ENCODE results near the gene PTTG1IP.

Gene PTTG1IP

DNA sequence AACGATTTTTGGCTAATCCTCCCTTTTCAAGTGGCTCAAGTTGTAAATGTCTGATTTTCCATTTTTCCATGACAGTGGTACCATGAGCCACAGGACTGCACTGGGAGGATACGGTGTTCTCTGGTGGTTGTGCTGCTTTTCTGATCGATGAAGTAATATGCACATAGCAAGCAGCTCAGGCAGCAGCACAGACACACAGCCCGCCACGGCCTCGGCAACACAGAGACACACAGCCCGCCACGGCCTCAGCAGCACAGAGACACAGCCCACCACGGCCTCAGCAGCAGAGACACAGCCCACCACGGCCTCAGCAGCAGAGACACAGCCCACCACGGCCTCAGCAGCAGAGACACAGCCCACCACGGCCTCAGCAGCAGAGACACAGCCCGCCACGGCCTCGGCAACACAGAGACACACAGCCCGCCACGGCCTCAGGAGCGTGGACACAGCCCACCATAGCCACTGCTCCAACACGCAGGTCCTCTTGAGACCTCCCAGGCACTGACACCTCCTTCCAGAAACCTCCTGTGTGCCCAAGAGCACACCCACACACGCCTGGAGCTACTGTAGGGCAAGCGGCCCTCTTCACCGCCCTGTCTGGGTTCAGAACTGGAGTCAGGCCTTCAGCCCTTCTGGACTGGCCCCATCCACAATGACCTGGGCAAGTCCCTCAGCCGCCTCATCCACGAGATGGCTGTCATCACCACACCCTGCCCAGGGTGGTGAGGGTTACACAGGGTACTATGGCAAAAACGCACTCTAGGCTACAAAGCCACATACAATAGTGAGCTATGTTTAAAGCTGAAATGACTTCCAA, 10.4 kb downstream of the PTTG1IP start:
- DNase-seq (ENCODE audit: low read depth) = no peak

DNA sequence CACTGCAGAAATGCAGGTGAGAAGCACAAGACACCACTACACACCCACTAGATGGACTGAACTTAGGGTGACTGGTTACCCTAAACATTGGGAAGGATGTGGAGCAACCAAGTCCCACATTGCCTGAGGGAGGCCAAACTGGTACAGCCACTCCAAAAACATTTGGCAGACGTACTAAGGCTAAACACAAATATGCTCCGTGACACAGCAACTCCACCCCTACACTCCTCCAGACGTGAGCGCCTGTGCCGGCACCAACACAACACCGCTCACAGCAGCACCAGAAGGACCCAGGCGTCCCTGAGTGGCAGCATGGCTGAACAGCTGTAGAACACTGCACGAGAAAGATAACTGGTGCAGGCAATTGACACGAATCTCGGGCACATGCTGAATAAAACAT, 14.7 kb downstream of the PTTG1IP start:
- DNase-seq (ENCODE audit: low read depth) = no peak

DNA sequence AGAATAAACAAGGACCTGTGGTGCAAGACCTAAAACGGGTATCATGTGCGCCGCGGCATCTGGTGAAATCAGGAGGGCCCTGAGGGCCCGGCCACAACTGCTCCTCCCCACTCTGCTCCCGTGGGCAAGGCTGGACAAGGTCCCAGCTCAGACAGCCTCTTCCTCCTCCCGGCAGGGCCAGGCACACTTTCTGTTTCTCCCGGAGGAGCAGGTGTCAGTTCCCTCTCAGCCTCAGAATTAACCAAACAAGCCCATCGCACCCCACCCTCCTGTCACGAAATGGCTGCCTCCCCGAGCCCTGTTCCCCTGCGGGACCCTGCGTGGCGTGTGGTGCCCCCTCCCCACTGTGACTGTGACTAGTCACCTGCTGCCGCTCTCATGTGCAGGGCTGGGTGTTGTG, 15.2 kb downstream of the PTTG1IP start:
- no peak for DNase-seq (ENCODE audit: low read depth)

DNA sequence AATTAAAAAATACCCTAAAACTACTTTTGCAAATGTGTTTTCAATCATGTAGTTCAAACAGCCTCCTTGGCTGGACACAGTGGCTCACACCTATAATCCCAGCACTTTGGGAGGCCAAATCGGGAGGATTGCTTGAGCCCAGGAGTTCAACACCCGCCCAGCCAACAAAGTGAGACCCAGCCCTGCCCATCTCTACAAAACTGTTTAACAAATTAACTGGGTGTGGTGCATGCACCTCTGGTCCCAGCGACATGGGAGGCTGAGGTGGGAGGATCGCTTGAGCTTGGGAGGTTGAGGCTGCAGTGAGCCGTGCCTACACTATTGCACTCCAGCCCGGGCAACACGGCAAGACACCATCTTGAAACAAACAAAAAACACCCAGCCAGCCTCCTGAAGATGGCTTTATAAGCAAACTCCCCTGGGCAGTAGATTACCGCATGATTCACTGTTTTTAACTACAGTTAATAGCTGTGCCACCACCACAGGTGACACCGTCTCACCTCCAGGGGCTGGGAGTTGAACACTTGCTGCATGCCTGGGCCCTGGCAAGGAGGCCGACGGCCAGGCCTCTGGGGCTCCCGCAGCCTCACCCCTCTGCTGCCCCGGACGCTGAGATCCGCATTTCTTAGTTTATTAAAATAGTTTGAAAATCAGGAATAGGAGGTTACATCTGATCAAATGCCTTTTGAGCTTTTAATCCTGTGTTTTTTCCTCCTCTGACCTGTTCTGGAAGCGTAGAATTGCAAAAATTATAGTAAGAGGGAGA, 16.2 kb downstream of the PTTG1IP start:
- no peak for DNase-seq (ENCODE audit: low read depth)

DNA sequence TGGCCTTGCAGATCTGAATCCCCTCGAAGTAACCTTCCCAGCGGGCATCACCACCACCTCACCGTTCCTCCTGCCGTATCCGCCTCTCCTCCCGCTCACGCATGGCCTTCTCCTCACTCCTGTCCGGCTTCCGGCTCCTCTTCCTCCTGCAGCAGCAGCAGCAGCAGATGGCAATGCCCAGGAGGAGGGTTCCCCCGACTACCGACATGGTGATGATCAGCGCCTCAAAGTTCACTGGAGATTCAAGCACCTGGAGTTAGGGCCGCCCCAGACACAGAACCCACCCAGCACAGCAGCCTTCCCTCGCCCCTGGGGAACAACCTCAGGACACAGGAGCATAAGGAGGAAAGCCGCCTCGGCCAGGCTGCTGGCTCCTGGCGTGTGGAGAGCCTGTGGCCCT, 17.4 kb downstream of the PTTG1IP start:
- DNase-seq (ENCODE audit: low read depth) = no peak

DNA sequence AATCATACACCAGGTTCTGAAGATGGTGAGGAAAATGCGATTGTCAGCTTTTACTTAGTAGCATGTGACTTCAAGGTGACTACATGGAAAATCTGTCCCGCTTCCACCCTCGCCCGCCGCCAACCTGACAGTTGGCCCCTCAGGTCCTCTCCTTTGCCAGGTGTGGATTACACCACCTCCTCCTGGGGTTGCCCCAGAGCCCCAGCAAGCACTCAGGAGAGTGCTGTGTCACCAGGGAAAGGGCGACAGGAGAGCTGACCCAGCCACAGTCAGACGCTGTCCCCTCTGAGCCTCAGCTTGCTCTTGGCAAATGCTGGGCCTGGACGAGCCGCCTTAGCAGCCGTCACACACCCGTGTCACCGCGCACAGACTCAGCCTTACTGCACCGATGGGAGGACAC, 17.9 kb downstream of the PTTG1IP start:
- no peak for DNase-seq (ENCODE audit: low read depth)

DNA sequence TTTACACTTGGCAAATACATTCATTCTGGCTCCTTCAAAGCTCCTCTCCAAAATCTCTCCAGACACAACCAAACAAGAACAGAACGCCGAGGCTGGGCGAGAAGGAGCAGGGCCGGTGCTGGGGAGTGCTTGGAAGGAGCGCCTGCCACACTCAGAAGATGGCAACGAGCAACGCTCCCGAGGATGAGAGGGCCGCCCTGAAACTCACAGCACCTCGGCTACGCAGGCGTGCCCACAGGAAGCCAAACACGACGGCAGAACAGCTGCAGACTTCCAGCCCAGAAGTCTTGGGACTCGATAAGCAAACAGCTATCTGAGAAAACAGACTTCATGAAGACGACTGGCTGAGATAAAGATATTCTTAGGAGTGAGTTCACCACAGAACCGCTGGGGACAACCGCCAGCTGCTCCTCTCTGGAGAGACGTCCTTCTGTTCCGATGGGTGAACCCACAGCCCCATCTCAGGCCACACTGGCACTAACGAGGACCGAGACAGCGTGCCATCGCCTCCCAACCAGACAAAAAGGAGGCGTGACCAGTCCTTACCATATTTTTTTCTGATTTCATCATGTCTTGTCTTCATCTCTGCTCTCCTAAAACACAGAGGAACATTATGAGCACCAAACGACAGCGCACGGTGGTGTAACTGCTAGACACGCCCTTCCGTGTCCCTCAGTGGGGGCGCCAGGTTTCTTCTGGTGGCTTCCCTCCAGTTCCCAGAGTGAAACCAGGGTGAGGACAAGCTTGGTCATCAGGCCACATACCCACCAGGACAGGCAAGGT, 18.6 kb downstream of the PTTG1IP start:
- no peak for DNase-seq (ENCODE audit: low read depth)

DNA sequence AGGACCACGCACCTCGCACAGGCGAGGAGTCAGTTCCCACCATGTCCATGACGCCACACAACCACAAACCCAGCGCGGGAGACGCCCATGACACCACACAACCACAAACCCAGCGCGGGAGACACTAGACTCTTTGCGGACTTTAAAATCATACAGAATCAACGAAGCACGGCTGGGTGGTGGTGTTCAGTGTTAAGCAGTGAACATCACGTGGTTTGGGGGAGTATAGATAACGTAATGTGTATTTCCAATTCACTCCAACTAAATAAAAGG, 19.2 kb downstream of the PTTG1IP start:
- no peak for DNase-seq (ENCODE audit: low read depth)

DNA sequence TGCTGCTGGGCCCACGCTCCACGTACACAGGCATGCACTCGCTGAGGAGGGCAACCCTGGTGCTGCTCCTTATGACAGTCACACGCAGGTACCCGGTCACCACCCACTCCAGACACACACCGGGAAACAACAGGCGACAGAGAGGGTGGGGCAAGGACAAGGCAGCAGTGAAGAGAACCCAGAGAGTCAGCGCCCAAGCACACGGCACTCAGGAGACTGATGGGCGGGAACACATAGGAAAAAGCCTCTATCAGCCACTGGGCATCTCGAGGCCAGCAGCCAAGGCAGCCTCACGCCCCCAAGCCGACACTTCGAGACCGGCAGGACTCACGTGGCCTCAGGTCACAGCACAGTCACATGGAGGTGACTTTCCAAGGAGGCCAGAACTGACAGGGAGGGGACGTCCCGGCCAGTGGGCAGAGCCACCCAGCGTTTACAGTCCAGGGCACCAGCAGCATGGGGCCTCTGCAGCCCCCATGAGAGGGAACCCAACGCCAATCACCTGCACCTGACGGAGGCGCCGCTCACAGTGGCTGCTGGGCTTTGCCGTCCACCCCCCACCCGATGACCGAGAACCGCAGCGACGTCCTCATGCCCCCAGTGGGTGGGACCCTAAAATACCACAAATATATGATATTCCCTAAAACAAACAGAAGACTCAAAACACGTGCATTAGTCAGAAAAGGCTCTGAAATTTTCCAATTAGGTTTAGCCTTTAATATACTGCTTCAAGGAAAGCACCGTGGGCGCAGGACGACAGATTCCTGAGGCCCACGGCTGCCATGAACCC, 19.7 kb downstream of the PTTG1IP start:
- DNase-seq (ENCODE audit: low read depth) = no peak

DNA sequence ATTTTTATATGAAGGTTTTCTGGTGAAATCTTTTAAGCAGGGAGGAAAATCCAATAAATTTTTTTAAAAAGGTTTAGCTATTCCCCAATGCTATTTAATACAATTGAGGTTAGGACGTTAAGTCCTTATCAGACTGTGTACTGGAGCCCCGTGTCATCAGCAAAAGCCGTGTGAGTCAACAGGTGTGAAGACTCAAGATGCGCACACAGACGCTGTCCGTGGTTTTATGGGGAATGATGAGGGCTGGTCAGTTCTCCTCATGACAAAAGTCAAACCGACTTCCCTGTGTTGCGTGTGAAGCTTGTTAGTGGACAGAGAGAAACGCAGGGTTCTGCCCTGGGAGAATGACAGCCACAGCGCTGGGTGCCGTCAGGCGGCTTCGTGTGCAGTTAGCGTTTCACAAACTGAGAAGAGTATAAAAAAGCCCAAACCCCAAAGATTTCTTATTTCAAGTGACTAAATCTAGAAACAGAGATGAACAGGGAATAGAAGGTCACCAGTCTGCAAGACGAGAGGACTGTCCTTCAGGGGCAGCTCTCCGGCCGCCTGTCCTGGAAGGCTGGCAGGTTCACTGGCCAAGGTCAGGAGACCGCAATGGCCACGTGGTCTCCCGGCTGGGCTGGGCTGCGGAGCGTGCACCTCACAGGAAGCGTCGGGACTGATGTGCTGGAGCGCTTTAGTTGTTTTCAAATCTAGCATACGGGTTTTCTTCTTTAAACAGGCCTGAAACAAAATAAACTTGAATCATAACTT, 22.4 kb downstream of the PTTG1IP start:
- no peak for DNase-seq (ENCODE audit: low read depth)

DNA sequence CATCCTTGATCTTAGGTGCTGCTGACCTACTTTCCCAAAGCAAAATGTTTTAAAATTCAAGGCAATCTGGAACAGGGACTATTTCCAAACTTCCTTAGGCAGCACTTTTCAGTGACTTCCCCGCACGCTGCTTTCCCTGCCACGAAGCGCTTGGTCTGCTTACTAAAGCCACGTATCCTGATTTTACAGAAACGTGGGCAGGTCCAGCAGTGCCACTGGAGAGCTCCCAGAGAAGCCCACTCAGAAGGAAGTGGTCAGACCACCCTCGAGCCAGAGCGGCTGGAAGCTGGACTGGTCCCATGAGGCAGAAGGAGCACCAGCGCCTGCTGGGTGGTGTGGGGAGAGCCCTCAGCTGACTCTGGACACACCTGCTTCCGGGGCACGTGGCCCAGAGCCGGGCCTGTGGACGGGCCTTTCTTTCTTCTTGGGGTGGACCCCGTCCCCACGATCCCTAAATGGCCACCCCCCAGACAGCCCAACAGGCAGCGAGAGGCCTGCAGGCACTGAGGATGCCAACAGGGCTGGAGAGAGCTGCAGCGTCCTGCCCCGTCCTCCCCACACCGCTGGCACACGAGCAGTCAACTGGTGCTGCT, 23.2 kb downstream of the PTTG1IP start:
- no peak for DNase-seq (ENCODE audit: low read depth)

DNA sequence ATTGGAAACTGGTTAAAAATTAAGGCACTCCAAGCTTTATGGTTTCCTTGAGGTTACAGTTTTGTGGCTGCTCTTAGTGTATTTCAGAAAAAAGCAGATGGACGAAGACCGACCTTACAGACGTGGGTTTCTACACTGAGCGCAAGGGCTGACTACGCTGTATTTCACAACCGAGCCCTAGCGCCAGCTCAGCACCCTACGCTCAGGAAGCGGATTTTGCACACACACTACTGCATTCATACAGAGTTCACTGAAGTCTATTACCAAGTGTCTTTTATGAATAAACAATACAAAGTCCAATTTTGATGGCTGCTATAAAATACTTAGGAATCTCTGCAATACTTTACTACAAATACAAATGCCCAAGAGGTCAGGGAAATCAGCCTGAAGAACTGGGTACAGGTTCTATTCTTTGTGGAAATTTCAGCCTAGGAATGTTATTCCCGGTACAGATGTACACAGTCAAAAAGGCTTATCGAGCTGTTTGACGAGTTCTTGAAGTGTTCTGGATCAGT, 23.8 kb downstream of the PTTG1IP start:
- no peak for DNase-seq (ENCODE audit: low read depth)

DNA sequence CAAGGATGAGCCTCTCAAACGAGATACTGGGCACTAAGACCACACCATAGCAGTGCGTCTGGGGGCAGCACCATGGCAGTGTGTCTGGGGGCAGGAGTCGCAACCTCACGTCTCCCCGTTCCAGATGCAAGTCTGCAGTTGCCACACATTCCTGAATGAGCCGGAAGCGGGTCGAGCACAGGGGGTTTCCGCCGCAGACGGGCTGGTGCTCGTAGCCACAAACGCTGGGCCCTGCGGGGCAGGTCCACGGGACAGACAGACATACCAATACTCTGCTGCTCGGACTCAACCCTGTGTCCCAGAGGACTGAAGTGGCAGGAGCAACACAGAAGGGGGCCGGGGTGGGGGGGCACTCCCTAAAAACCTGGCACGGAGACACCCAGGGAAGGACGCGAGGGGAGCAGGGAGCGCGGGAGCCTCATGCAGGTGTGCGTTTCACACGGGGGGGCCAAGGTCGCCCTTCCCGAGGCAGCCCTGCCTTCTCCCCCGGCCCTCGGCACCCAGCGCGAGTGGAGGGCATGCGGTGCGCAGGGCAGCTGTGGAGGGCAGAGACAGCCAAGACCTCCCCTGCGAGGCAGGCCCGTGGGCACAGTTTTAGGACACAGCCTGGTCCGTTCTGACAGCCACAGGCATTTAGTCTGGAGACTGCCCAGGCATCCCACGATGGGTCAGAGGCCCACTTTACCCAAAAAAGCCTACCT, 24.5 kb downstream of the PTTG1IP start:
- no peak for DNase-seq (ENCODE audit: low read depth)

DNA sequence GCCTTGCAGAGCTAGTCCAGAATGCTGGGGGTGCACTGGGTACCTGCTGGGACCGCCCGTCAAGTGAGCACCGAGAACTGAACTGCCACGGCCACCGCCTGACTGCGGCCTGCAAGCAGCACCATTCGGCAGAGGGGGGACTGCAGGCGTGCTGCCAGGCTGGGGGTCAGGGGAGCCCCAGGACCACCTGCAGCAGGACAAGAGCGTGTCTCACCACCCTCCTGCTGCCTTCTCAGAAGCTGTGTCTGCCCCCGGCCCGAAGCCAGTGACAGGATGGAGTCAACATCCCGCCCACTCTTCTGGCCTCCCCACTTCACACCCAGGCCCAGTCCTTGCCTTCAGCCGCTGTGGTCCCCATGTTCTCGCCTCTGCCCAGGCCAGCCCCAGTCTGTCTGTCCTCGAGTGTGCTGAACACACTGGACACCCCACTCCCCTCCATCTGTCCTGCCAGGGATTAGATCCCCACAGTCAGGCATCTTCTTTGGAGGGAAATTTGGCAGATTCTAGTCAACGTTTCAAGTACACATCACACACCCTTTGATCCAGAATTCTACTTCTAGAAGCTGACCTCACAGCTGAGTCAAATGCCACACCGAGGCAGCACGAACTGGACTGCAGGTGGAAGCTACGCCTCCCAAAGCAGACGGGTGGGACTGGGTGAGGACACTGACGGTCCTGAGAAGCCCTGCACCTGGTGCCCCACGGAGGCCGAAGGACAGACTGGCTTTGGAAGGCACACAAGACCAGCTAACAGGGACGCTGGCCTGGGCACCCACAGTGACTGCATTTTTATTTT, 26.0 kb downstream of the PTTG1IP start:
- no peak for DNase-seq (ENCODE audit: low read depth)

DNA sequence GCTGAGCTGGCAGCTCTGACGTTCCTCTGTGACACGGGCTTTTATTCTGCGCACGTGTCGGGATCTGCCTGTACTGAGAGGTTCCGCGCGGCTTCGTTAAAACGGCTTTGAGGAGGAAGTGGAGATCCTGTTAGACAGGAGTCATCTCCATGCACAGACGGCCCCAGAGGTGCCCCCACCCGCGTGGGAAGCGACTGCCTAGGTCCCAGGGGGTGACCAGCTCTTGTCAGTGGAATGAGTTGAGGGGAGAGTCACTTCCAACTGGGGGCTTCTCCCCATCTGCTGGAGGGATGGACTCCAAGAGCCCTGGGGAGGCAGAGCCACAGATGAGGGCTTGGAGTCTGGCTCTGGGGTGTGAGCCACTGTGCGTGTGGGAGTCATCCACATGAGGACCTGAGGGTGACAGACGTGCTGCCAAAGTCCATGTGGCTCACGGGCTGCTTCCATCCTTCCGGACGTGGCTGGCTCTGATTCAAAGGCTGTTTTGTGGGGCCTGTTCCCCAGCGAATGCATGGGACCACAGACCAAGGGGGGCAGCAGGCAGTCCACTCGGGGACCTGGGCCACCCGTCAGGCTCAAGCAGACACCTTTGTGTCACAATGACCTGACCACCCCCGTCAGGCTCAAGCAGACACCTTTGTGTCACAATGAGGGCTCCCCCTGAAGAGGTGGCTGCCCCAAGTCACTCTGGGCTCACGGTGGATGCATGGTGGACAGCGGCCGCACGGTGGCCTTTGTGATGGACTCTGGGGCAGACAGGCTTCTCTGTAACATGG, 26.8 kb downstream of the PTTG1IP start:
- no peak for DNase-seq (ENCODE audit: low read depth)

DNA sequence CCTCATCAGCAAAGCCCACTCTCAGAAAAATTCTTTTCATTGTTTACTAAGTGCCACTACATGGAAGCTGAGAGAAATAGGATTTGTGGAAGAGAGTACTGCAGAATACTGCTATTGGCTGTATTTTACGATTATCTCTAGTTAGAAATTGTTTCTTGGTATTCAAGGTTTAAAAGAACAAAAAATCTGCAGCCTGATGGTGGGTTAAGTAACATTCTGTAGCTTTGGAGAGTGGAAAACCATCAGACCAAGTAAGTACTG, 27.3 kb downstream of the PTTG1IP start:
- no peak for DNase-seq (ENCODE audit: low read depth)

DNA sequence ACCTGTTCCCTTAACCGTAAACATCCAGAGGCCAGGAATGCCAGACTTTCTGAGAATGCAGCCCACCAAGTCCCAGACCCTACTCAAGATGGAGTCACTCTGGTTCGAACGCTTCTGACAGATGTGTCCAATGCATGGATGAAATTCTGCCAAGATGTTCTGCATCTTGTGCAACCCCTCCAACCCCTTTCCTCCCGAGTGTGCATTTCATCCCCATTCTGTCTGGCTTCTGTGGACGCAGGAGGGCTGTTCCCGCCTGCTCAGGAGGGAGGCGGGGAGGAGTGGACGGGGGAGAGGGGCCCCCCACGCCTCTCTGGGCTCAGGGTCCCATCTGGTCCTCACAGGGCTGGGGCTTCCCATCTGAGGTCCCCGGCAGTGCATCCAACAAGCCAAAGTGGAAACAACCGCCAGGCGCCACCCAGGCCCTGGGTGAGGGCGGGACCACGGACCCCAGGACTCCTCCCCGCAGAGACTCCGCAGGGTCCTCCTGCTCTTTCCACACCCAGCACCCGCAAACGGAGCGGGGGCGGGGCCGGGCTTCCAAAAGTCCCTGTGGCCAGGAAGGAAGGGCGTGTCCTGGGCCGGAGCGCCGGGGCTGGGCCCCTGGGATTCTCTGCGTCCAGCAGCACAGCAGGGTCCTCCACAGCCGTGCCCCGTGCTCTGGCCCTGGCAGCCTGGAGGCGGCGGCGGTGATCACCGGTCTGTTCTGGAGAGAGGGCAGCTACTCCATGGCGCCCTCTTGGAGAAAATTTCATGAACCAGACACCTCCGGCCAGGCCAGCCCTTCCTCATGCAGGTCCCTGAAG, 27.9 kb downstream of the PTTG1IP start:
- peak; percentile 54 for DNase-seq (ENCODE audit: low read depth)

DNA sequence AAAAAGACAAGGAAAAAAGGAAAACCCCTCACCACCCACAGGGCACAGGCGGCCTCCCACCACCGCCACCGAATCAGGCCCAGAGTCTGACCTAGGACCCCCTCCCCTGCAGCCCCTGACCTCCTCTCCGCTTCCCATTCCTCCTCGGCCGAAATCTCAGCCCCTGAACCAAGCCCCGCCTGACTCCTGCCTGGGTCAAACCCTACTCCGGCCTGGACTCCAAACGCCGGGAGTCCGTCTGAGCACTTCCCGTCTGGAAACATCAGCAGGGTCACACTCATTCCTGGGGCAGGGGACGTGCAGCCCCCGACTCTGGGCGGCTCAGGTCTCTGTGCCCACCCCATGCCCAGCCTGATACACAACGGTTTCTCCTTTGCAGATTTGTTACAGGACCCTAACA, 29.2 kb downstream of the PTTG1IP start:
- DNase-seq (ENCODE audit: low read depth) = no peak
